Large intestine (tissue), 3 donors: ENCODE data around the gene RASSF7. TPM values are rescaled to one million over a fixed set of nuclear protein-coding genes. Genes with fewer than 3 reads are reported as not detected.

Experiments
- DNase-seq, 2 donors: peaks; one replicate each; pipeline versions ENCODE4 v3.0.0 to v3.0.0-alpha.2; 2013
- H3K27ac ChIP-seq: one replicate; pipeline ENCODE4 v1.5.1; 2013; ENCODE audit warnings: low read length
- H3K27me3 ChIP-seq: 2 replicates; pipeline ENCODE4 v1.6.1; 2013; ENCODE audit warnings: low read length; ENCODE audit not compliant: control insufficient read depth, insufficient read depth
- H3K36me3 ChIP-seq: 2 replicates; pipeline ENCODE4 v1.6.1; 2013; ENCODE audit warnings: low read length; ENCODE audit not compliant: control insufficient read depth, insufficient read depth
- H3K4me1 ChIP-seq: one replicate; pipeline ENCODE4 v1.6.1; 2013; ENCODE audit warnings: low read length; ENCODE audit not compliant: control insufficient read depth, insufficient read depth
- H3K4me3 ChIP-seq: one replicate; pipeline ENCODE4 v1.5.1; 2013; ENCODE audit warnings: low read length
- H3K9me3 ChIP-seq: one replicate; pipeline ENCODE4 v1.6.1; 2013; ENCODE audit warnings: mild to moderate bottlenecking, low read depth, low read length, moderate library complexity; ENCODE audit not compliant: control insufficient read depth
- WGBS: methylation state at CpG from one replicate; pipeline ENCODE4 v1.1.5; 2013; ENCODE audit warnings: low lambda C conversion rate; ENCODE audit not compliant: insufficient coverage; 5-methylcytosine and 5-hydroxymethylcytosine counted together
- polyA plus RNA-seq: library from polyadenylated mRNA; unstranded; fragments of 120-200 nt; gene quantifications from one replicate; pipeline ENCODE4 v1.2.1, GENCODE V29; 2013

The RASSF7 gene
- polyA plus RNA-seq, 1 donor: 45.4 TPM

GRCh38 chr11:576811-577610, 16.2 kb downstream of the RASSF7 start:
- H3K4me1 ChIP-seq: peaks cover 54% of the 10 kb centered on the region
- DNase-seq: peak in 1 of 2 donors; percentile 58

GRCh38 chr11:577611-577894, 16.8 kb downstream of the RASSF7 start:
- no peak for DNase-seq
- H3K27ac ChIP-seq: peak overlapping the region; percentile 98
- peak overlapping the region; percentile 99 for H3K4me3 ChIP-seq
- H3K9me3 ChIP-seq: no peaks in the 10 kb centered on the region
- peaks cover 13% of the 10 kb centered on the region for H3K36me3 ChIP-seq
- peaks cover 20% of the 10 kb centered on the region for H3K27me3 ChIP-seq
- H3K4me1 ChIP-seq: peaks cover 54% of the 10 kb centered on the region
- WGBS: no CpG with 5 or more reads among the region's 6 CpGs

More at GRCh38 chr11:576811-577610, 16.2 kb downstream of the RASSF7 start:
- no peaks in the 10 kb centered on the region for H3K9me3 ChIP-seq
- peaks cover 9% of the 10 kb centered on the region for H3K36me3 ChIP-seq
- H3K4me3 ChIP-seq: peak overlapping the region; percentile 99
- peaks cover 20% of the 10 kb centered on the region for H3K27me3 ChIP-seq
- 0% methylated on average over 3 of the region's 48 CpGs for WGBS
- peak overlapping the region; percentile 98 for H3K27ac ChIP-seq

- Histone ChIP-seq H3K4me3 (peak overlapping the region; percentile 99), H3K27me3 (peaks cover 15% of the 10 kb centered on the region), H3K9me3 (no peaks in the 10 kb centered on the region), H3K36me3 (peaks cover 21% of the 10 kb centered on the region), H3K27ac (peak overlapping the region; percentile 98), H3K4me1 (peaks cover 49% of the 10 kb centered on the region)
- WGBS: no CpG with 5 or more reads among the region's 21 CpGs
- peak; percentile 45 to 62 for DNase-seq
Observed at GRCh38 chr11:578276-579035, 17.7 kb downstream of the RASSF7 start.

DNA sequence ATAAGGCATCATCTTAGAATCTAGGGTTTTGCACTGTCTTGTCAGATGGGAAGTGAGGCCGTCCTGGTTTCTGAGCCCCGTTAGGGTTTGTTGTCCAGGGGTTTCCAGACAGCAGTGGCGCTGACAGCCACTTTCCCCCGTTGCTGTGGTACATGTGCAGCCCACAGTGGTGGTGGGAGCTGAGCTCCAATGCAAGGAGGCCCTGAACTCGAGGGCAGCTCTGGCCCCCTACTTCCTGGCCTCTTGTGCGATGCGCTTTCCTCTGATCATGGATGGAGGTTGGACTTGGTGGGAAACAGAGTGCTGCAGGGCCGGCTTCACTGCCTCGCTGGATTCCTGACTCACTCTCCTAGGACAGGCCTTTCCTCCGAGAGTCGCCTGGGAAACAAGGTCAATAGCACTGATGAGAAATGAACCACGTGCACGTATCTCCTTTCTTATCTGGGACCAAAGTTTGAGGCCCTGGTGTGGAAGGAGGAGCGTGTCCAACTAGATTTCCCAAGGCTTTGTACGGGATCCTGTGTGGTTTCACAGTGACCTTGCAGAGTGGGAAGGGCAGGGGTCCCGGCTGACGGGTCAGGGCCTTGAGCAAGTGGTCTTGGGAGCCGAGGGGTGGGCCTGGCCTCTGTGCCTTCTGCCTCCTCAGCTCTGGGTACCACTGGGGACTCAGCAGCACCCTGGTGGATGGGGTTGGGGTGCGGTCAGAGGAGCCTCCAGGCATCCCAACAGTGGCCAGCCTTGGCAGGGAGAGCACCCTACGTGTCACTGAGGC, 19.2 kb downstream of the RASSF7 start:
- no peaks in the 10 kb centered on the region for H3K9me3 ChIP-seq
- peaks cover 5% of the 10 kb centered on the region for H3K27me3 ChIP-seq
- DNase-seq: peak; percentile 88 to 95
- H3K27ac ChIP-seq: peak overlapping the region; percentile 98
- H3K36me3 ChIP-seq: peaks cover 30% of the 10 kb centered on the region
- no CpG with 5 or more reads among the region's 20 CpGs for WGBS
- no peak overlapping the region for H3K4me3 ChIP-seq
- peaks cover 38% of the 10 kb centered on the region for H3K4me1 ChIP-seq

- Histone ChIP-seq H3K36me3 (peaks cover 34% of the 10 kb centered on the region), H3K9me3 (no peaks in the 10 kb centered on the region), H3K27me3 (no peaks in the 10 kb centered on the region), H3K4me3 (no peak overlapping the region), H3K27ac (peak overlapping the region; percentile 93), H3K4me1 (peaks cover 41% of the 10 kb centered on the region)
- no peak for DNase-seq
- 82% methylated on average over 2 of the region's 14 CpGs for WGBS
Observed at GRCh38 chr11:581342-581741, 20.6 kb downstream of the RASSF7 start.

GRCh38 chr11:581752-582151, 21.0 kb downstream of the RASSF7 start:
- Histone ChIP-seq H3K27ac (no peak overlapping the region), H3K36me3 (peaks cover 38% of the 10 kb centered on the region), H3K4me1 (peaks cover 45% of the 10 kb centered on the region), H3K4me3 (no peak overlapping the region), H3K9me3 (no peaks in the 10 kb centered on the region), H3K27me3 (no peaks in the 10 kb centered on the region)
- no CpG with 5 or more reads among the region's 17 CpGs for WGBS
- DNase-seq: no peak

DNA sequence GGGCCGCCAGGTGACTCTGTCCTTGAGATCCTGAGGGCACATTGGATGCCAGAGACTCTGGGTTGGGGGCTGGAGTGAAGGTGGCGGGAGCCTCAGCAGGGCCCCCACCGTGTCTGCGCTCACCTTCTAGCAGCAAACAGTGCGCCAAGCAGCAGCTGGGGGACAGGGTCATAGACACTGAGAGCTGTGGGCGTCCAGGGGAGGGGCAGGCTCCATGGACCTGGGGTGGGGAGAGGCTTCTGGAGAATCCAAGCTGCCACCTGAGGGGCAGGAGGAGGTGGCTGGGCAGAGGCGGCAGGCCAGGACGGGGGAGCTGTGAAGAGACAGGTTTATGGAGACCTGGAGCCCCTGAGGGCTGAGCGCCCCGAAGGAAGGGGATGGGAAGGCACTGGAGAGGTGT, 23.5 kb downstream of the RASSF7 start:
- Histone ChIP-seq H3K27me3 (no peaks in the 10 kb centered on the region), H3K9me3 (no peaks in the 10 kb centered on the region), H3K4me3 (no peak overlapping the region), H3K36me3 (peaks cover 63% of the 10 kb centered on the region), H3K4me1 (peaks cover 47% of the 10 kb centered on the region), H3K27ac (no peak overlapping the region)
- no CpG with 5 or more reads among the region's 10 CpGs for WGBS
- DNase-seq: no peak

DNA sequence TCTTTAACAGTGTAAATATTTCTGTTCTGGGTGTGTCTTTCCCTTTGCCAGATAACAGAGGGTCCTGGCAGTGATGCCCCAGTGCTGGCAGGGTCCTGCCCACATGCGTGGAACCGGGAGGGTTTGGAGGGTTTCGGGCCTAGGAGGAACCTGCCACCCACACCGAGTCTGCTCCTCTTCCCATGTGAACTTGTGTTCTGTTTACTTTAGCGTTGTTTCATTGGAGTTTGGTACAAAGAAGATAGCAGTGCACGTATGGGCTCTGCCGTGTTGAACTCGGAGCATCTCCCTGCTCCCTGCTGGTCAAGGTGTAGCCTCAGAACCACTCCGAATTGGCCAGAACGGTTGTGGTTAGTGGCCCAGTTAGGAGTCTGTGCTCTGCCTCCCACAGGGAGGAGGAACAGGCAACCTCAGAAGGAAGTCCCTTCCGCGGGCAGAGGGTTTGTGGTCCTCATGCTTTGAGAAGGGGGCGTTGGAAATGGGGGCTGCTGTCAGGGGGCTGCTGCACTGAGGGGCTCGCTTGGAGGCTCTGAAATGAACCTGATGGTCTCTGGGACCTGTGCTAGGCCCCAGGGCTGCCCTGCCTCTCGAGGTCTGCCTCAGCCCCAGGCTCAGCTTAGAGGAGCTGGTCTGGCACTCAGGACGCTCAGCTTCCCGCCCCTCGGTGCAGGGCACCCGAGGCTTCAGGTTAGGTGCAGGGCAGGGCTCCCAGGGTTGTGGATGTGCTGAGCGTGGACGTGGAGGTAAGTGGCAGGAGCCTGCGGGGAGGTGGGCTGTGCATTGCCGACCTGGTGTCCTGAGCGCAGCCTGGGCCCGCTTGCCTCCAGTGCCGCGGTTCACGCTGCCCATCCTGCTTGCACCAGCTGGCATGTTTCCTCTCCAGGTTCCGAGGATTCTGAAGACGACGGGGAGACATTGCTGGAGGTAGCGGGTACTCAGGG, 25.9 kb downstream of the RASSF7 start:
- WGBS: no CpG with 5 or more reads among the region's 32 CpGs
- peaks cover 28% of the 10 kb centered on the region for H3K4me1 ChIP-seq
- peak overlapping the region; percentile 91 for H3K27ac ChIP-seq
- peaks cover 79% of the 10 kb centered on the region for H3K36me3 ChIP-seq
- no peaks in the 10 kb centered on the region for H3K27me3 ChIP-seq
- H3K9me3 ChIP-seq: no peaks in the 10 kb centered on the region
- no peak overlapping the region for H3K4me3 ChIP-seq
- no peak for DNase-seq

GRCh38 chr11:587546-587945, 26.8 kb downstream of the RASSF7 start:
- H3K9me3 ChIP-seq: no peaks in the 10 kb centered on the region
- H3K27ac ChIP-seq: peak overlapping the region; percentile 91
- H3K4me3 ChIP-seq: no peak overlapping the region
- peaks cover 78% of the 10 kb centered on the region for H3K36me3 ChIP-seq
- H3K4me1 ChIP-seq: peaks cover 26% of the 10 kb centered on the region
- no CpG with 5 or more reads among the region's 8 CpGs for WGBS
- H3K27me3 ChIP-seq: no peaks in the 10 kb centered on the region
- no peak for DNase-seq
